ENCODE results near the gene CPNE6. TPM values are rescaled to one million over a fixed set of nuclear protein-coding genes. Genes with fewer than 3 reads are reported as not detected.

CPNE6 gene
- total RNA-seq, 2 experiments from 2014 or later: not detected

DNA sequence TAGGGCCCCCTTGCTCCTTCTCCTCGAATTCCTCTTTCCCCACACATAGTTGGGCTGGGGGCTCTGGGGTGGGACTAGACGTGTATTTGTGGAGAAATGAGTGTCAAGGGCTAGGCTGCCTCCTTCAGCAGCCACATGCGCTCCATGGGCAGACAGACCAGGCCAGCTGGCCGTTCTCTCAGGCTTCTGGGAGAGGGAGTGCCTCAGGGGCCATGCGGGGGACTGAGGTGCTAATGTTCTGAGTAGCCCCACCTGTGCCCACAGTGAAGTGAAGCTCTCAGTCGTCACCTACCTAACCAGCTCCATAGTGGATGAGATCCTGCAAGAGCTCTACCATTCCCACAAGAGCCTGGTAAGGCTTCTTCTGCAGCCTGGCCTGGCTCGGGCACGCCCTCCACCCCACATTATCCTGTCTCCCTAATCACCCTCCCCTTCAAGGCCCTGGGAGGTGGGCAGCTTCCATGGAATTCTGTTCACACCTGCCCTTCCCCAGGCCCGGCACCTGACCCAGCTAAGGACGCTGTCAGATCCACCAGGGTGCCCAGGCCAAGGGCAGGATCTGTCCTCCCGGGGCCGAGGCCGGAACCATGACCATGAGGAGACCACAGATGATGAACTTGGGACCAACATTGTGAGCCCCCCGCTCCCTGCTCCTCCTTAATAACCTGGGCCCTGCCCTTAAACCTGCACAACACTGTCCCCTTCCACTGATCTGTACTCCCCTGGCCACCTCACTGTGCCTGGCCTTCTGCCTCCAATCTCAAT lies 9.0 kb upstream of the CPNE6 start:
- no peaks in the 10 kb centered on the region for H3K9me3 ChIP-seq (ENCODE audit: low read length)
- no peak for TF ChIP-seq EZH2phosphoT487 (IDR thresholded peaks at IDR 0.05; ENCODE audit: borderline replicate concordance, low read depth, low read length)
- TF ChIP-seq, protein P1, sequence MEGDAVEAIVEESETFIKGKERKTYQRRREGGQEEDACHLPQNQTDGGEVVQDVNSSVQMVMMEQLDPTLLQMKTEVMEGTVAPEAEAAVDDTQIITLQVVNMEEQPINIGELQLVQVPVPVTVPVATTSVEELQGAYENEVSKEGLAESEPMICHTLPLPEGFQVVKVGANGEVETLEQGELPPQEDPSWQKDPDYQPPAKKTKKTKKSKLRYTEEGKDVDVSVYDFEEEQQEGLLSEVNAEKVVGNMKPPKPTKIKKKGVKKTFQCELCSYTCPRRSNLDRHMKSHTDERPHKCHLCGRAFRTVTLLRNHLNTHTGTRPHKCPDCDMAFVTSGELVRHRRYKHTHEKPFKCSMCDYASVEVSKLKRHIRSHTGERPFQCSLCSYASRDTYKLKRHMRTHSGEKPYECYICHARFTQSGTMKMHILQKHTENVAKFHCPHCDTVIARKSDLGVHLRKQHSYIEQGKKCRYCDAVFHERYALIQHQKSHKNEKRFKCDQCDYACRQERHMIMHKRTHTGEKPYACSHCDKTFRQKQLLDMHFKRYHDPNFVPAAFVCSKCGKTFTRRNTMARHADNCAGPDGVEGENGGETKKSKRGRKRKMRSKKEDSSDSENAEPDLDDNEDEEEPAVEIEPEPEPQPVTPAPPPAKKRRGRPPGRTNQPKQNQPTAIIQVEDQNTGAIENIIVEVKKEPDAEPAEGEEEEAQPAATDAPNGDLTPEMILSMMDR (conservative IDR thresholded peaks at IDR 0.05; ENCODE audit: low read length): no peak
- H4K20me1 ChIP-seq (ENCODE audit: insufficient read depth, low read length): no peaks in the 10 kb centered on the region
- CTCF ChIA-PET (ENCODE audit: unreplicated experiment): no interaction called here
- H2AFZ ChIP-seq (ENCODE audit: low read length): no peak overlapping the region
- H3K27ac ChIP-seq (ENCODE audit: low read depth, low read length, poor library complexity, severe bottlenecking): no peak overlapping the region
- intact Hi-C loops (cut with micrococcal nuclease; ENCODE audit: unreplicated experiment): no loop called here
- H3K4me1 ChIP-seq (ENCODE audit: insufficient read depth, low read length, poor library complexity, severe bottlenecking): no peaks in the 10 kb centered on the region
- H3K36me3 ChIP-seq (ENCODE audit: insufficient read depth, low read length): no peaks in the 10 kb centered on the region
- POLR2A ChIA-PET: interaction anchor here (0.6 to 0.9 kb wide), 3 partner anchors 18 to 1097 kb away, joined by 3 to 7 read pairs (median 3); no protein-coding TSS in a partner anchor
- DNase-seq (ENCODE audit: low spot score): no peak
- no peak overlapping the region for H3K4me2 ChIP-seq (ENCODE audit: low read length)
- no TSS peak for BruUV-seq (replicated peaks)
- no peaks in the 10 kb centered on the region for H3K79me2 ChIP-seq (ENCODE audit: insufficient read depth, low read depth, low read length)
- H3K4me3 ChIP-seq (ENCODE audit: low read depth, low read length, poor library complexity, severe bottlenecking): no peak overlapping the region
- H3K9me2 ChIP-seq (ENCODE audit: insufficient read depth, low read length): no peaks in the 10 kb centered on the region

DNA sequence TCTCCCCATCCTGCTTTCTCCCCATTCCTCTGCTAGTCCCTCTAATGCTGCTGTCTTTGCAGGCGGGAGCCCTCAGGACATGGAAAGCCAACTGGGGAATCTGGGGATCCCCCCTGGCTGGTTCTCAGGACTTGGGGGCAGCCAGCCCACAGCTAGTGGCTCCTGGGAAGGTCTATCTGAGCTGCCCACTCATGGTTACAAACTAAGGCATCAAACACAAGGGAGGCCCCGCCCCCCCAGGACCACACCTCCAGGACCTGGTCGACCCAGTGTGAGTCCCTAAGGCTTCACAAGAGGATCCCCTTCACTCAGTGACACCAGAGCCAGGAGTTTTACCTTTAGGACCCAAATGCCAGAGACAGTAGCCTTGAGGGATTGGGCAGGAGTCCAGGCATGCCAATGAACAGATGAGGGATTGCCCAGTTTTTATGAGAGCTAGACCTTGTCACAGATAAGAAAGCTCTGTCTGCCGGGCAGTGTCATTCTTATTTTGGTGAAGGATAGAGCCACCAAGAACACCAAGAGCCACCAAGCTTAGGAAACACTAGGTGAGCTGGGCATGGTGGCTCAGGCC lies 8.0 kb upstream of the CPNE6 start:
- Histone ChIP-seq H3K27ac (ENCODE audit: low read depth, low read length, poor library complexity, severe bottlenecking) (no peak overlapping the region), H3K4me2 (ENCODE audit: low read length) (no peak overlapping the region), H3K4me1 (ENCODE audit: insufficient read depth, low read length, poor library complexity, severe bottlenecking) (no peaks in the 10 kb centered on the region), H3K4me3 (ENCODE audit: low read depth, low read length, poor library complexity, severe bottlenecking) (no peak overlapping the region), H3K9me2 (ENCODE audit: insufficient read depth, low read length) (no peaks in the 10 kb centered on the region), H3K79me2 (ENCODE audit: insufficient read depth, low read depth, low read length) (no peaks in the 10 kb centered on the region), H3K9me3 (ENCODE audit: low read length) (no peaks in the 10 kb centered on the region), H2AFZ (ENCODE audit: low read length) (no peak overlapping the region), H3K36me3 (ENCODE audit: insufficient read depth, low read length) (no peaks in the 10 kb centered on the region), H4K20me1 (ENCODE audit: insufficient read depth, low read length) (no peaks in the 10 kb centered on the region)
- no TSS peak for BruUV-seq (replicated peaks)
- CTCF ChIA-PET (ENCODE audit: unreplicated experiment): no interaction called here
- POLR2A ChIA-PET: interaction anchor here (0.7 kb wide), 1 partner anchor 9 kb away, joined by 3 read pairs; no protein-coding TSS in a partner anchor
- DNase-seq (ENCODE audit: low spot score): no peak
- TF ChIP-seq EZH2phosphoT487 (IDR thresholded peaks at IDR 0.05; ENCODE audit: borderline replicate concordance, low read depth, low read length): no peak
- TF ChIP-seq, protein P1 (conservative IDR thresholded peaks at IDR 0.05; ENCODE audit: low read length): no peak
- intact Hi-C loops (cut with micrococcal nuclease; ENCODE audit: unreplicated experiment): no loop called here

Data from OCI-LY7 (cell line).